Hippocampal formation (tissue), 2 donors: ENCODE data around the gene ST6GALNAC6.
"Not testable (repeated sequence)": the region's sequence is repeated elsewhere in the genome, so short reads cannot be mapped to it uniquely, and the experiment has no call there.

Experiments
- DNase-seq, 2 donors: peaks; one replicate each; lab custom pipeline; 2025; lab: John Stamatoyannopoulos, UW

Gene ST6GALNAC6

GRCh38 chr9:127873223-127873691 is 26.1 kb downstream of the ST6GALNAC6 start:
- peak; percentile 15 to 42 for DNase-seq

- no peak for DNase-seq
Observed at GRCh38 chr9:127872369-127873222, 26.8 kb downstream of the ST6GALNAC6 start.

- no peak for DNase-seq
Observed at GRCh38 chr9:127871531-127871930, 27.9 kb downstream of the ST6GALNAC6 start.

GRCh38 chr9:127870887-127871286 is 28.5 kb downstream of the ST6GALNAC6 start:
- no peak for DNase-seq

GRCh38 chr9:127870153-127870491 is 29.3 kb downstream of the ST6GALNAC6 start:
- DNase-seq, result not testable (repeated sequence)

- DNase-seq, result peak; percentile 22 to 71
Observed at GRCh38 chr9:127869310-127870152, 29.9 kb downstream of the ST6GALNAC6 start.

- no peak for DNase-seq
Observed at GRCh38 chr9:127868278-127868902, 31.0 kb downstream of the ST6GALNAC6 start.

- no peak for DNase-seq
Observed at GRCh38 chr9:127867356-127868277, 31.8 kb downstream of the ST6GALNAC6 start.

GRCh38 chr9:127866535-127866934 is 32.9 kb downstream of the ST6GALNAC6 start:
- DNase-seq, result no peak

GRCh38 chr9:127865645-127866464 is 33.5 kb downstream of the ST6GALNAC6 start:
- DNase-seq, result no peak

GRCh38 chr9:127863191-127863621 is 36.2 kb downstream of the ST6GALNAC6 start:
- no peak for DNase-seq

GRCh38 chr9:127862075-127863011 is 37.1 kb downstream of the ST6GALNAC6 start:
- peak; percentile 19 to 44 for DNase-seq

- DNase-seq, result no peak
Observed at GRCh38 chr9:127860779-127861178, 38.6 kb downstream of the ST6GALNAC6 start.

- no peak for DNase-seq
Observed at GRCh38 chr9:127860260-127860659, 39.1 kb downstream of the ST6GALNAC6 start.

GRCh38 chr9:127858041-127858512 is 41.3 kb downstream of the ST6GALNAC6 start:
- DNase-seq, result no peak

- DNase-seq, result no peak
Observed at GRCh38 chr9:127857278-127857677, 42.1 kb downstream of the ST6GALNAC6 start.

- DNase-seq, result no peak
Observed at GRCh38 chr9:127856729-127857116, 42.7 kb downstream of the ST6GALNAC6 start.

GRCh38 chr9:127856094-127856728 is 43.2 kb downstream of the ST6GALNAC6 start:
- no peak for DNase-seq
